CD4-positive, alpha-beta T cell (primary cell): ENCODE measurements around the gene U2AF1L4. TPM values are rescaled to one million over a fixed set of nuclear protein-coding genes. Genes with fewer than 3 reads are reported as not detected.

Experiments used
- ATAC-seq: fragments of 200-7000 bp; cut with Tn5 transposase; one replicate; pipeline ENCODE4 v1.10.0; 2022; ENCODE audit warnings: mild to moderate bottlenecking; ENCODE audit not compliant: poor library complexity
- CTCF ChIA-PET: fragments of 350-600 bp; sonication (Branson Sonifier 250); formaldehyde crosslinking; loops from one replicate; lab custom pipeline; 2021; ENCODE audit warnings: antibody characterized with exemption, inconsistent platforms; lab: Charles Lee
- POLR2A ChIA-PET: fragments of 350-600 bp; sonication (Branson Sonifier 250); formaldehyde crosslinking; loops from one replicate; lab custom pipeline; 2021; ENCODE audit warnings: antibody characterized with exemption, inconsistent platforms; lab: Charles Lee
- DNase-seq, 14 experiments: peaks; one replicate each; pipeline ENCODE4 v3.0.0-alpha.2; 2013 to 2020; ENCODE audit warnings: mixed read lengths in 2 of 14
- H3K27ac ChIP-seq, 2 donors: one replicate each; pipeline versions ENCODE4 v1.5.1 to v1.7.0; 2013; ENCODE audit warnings: low read length in 2 of 2, low read depth in 1 of 2, mild to moderate bottlenecking in 1 of 2
- H3K27me3 ChIP-seq, 2 experiments: 1 replicate in 1 of 2; 2 replicates in 1 of 2; pipeline versions ENCODE4 v1.6.1 to v1.7.0; 2013; ENCODE audit warnings: low read length in 2 of 2, control low read depth in 1 of 2, mild to moderate bottlenecking in 1 of 2, moderate library complexity in 1 of 2; ENCODE audit not compliant: insufficient read depth in 2 of 2, control insufficient read depth in 1 of 2
- H3K36me3 ChIP-seq: one replicate; pipeline ENCODE4 v1.6.1; 2013; ENCODE audit warnings: low read length, control low read depth; ENCODE audit not compliant: insufficient read depth
- H3K4me1 ChIP-seq: one replicate; pipeline ENCODE4 v1.6.1; 2013; ENCODE audit warnings: low read length, control low read depth; ENCODE audit not compliant: insufficient read depth
- H3K4me3 ChIP-seq: one replicate; pipeline ENCODE4 v1.5.1; 2013; ENCODE audit warnings: mild to moderate bottlenecking, low read length, moderate library complexity
- H3K9me3 ChIP-seq, 2 experiments: 1 replicate in 1 of 2; 2 replicates in 1 of 2; pipeline versions ENCODE4 v1.6.1 to v1.7.0; 2013; ENCODE audit warnings: low read length in 2 of 2, mild to moderate bottlenecking in 2 of 2, control low read depth in 1 of 2, moderate library complexity in 1 of 2; ENCODE audit not compliant: control insufficient read depth in 1 of 2, insufficient read depth in 1 of 2
- H3K27ac Mint-ChIP-seq: one replicate; pipeline ENCODE4 v1.8.0; 2020; ENCODE audit warnings: mixed read lengths
- H3K27me3 Mint-ChIP-seq: one replicate; pipeline ENCODE4 v1.8.0; 2021; ENCODE audit warnings: mixed read lengths
- H3K36me3 Mint-ChIP-seq: one replicate; pipeline ENCODE4 v1.8.0; 2021; ENCODE audit warnings: low read depth, mixed read lengths
- H3K4me1 Mint-ChIP-seq: one replicate; pipeline ENCODE4 v1.8.0; 2021; ENCODE audit warnings: low read depth, mixed read lengths
- H3K4me3 Mint-ChIP-seq: one replicate; pipeline ENCODE4 v1.8.0; 2020; ENCODE audit warnings: mild to moderate bottlenecking, mixed read lengths
- H3K9me3 Mint-ChIP-seq: one replicate; pipeline ENCODE4 v1.8.0; 2020; ENCODE audit warnings: mixed read lengths
- intact Hi-C, 2 experiments: fragments of 100-400 bp; cut with DNase I in 1 of 2; cut with micrococcal nuclease in 1 of 2; formaldehyde crosslinking; loops; one replicate each; pipeline versions ENCODE4 v1.15.1 to v1.9.0; 2023 to 2025; cut with DNase I, micrococcal nuclease
- total RNA-seq, 174 experiments: library from RNA in 2 of 174; stranded (reverse) in 2 of 174; gene quantifications; one replicate each; pipeline ENCODE4 v1.2.3 and lab custom pipeline; 2021 to 2026
- TF ChIP-seq, protein P1 (sequence below): fragments of 200-600 bp; IDR thresholded peaks from one replicate; pipeline ENCODE4 v1.8.0; 2022; ENCODE audit warnings: antibody characterized with exemption, mild to moderate bottlenecking

Gene U2AF1L4
- total RNA-seq, 2 experiments from 2014 or later: 74.6 to 85.8 TPM

- TF ChIP-seq, protein P1, sequence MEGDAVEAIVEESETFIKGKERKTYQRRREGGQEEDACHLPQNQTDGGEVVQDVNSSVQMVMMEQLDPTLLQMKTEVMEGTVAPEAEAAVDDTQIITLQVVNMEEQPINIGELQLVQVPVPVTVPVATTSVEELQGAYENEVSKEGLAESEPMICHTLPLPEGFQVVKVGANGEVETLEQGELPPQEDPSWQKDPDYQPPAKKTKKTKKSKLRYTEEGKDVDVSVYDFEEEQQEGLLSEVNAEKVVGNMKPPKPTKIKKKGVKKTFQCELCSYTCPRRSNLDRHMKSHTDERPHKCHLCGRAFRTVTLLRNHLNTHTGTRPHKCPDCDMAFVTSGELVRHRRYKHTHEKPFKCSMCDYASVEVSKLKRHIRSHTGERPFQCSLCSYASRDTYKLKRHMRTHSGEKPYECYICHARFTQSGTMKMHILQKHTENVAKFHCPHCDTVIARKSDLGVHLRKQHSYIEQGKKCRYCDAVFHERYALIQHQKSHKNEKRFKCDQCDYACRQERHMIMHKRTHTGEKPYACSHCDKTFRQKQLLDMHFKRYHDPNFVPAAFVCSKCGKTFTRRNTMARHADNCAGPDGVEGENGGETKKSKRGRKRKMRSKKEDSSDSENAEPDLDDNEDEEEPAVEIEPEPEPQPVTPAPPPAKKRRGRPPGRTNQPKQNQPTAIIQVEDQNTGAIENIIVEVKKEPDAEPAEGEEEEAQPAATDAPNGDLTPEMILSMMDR: no peak
- Mint-ChIP-seq H3K4me3 (peak overlapping the region; percentile 94), H3K36me3 (peaks cover 30% of the 10 kb centered on the region), H3K27ac (no peak overlapping the region), H3K4me1 (peaks cover 47% of the 10 kb centered on the region), H3K9me3 (no peaks in the 10 kb centered on the region), H3K27me3 (no peaks in the 10 kb centered on the region)
- ATAC-seq (no peak), DNase-seq (no peak)
- intact Hi-C loops: loop anchor here in 1 of 2 experiments (5.0 to 10.0 kb wide), 2 partner anchors 44 to 368 kb away; partner anchors contain the start of genes OVOL3, POLR2I, TBCB and ZBTB32
- ChIA-PET CTCF (no interaction called here), POLR2A (no interaction called here)
- Histone ChIP-seq H3K27ac (no peak overlapping the region), H3K4me1 (peaks cover 67% of the 10 kb centered on the region), H3K36me3 (no peaks in the 10 kb centered on the region), H3K9me3 (no peaks in the 10 kb centered on the region), H3K27me3 (no peaks in the 10 kb centered on the region), H3K4me3 (no peak overlapping the region)
Measured at GRCh38 chr19:35746531-35746930, 1.3 kb upstream of the U2AF1L4 start.

DNA sequence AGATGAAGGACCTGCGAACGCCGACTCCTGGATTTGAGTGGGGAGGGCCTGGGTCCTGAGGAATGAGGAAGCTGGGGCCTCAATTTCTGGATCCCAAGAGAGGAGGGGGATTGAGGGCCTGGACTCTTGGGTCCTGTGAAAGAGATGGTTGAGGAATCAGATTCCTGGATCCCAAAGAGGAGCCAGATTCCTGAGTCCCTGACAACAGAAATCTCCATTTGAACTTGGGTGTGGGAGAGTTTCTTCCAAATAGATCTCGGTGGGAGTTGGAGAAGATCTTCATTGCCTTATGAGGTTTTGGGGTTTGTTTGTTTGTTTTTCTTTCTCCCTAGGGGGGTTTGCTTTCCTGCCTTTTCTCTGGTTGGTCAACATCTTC lies 857 bp upstream of the U2AF1L4 start:
- H3K27ac ChIP-seq: peak overlapping the region; percentile 98 to 99
- H3K4me1 ChIP-seq: peaks cover 71% of the 10 kb centered on the region
- Mint-ChIP-seq H3K27ac (peak overlapping the region; percentile 98), H3K4me1 (peaks cover 47% of the 10 kb centered on the region), H3K4me3 (peak overlapping the region; percentile 94), H3K36me3 (peaks cover 30% of the 10 kb centered on the region), H3K27me3 (no peaks in the 10 kb centered on the region), H3K9me3 (no peaks in the 10 kb centered on the region)
- DNase-seq: no peak
- no peaks in the 10 kb centered on the region for H3K27me3 ChIP-seq
- ChIA-PET POLR2A (interaction anchor here (0.8 to 2.2 kb wide), 9 partner anchors 28 to 268 kb away, joined by 3 to 23 read pairs (median 9); partner anchors contain the start of genes ALKBH6, COX6B1 and KMT2B), CTCF (no interaction called here)
- intact Hi-C loops: loop anchor here in 1 of 2 experiments (5.0 to 10.0 kb wide), 2 partner anchors 44 to 369 kb away; partner anchors contain the start of genes OVOL3, POLR2I, TBCB and ZBTB32
- no peak for ATAC-seq
- TF ChIP-seq, protein P1: no peak
- no peaks in the 10 kb centered on the region for H3K9me3 ChIP-seq
- no peaks in the 10 kb centered on the region for H3K36me3 ChIP-seq
- H3K4me3 ChIP-seq: peak overlapping the region; percentile 80

- peaks cover 76% of the 10 kb centered on the region for H3K4me1 ChIP-seq
- ATAC-seq (peak; percentile 59), DNase-seq (peak; percentile 87 to 98 (median 90))
- H3K27me3 Mint-ChIP-seq: no peaks in the 10 kb centered on the region
- H3K27ac Mint-ChIP-seq: peak overlapping the region; percentile 98
- no peaks in the 10 kb centered on the region for H3K36me3 ChIP-seq
- H3K27me3 ChIP-seq: no peaks in the 10 kb centered on the region
- POLR2A ChIA-PET: interaction anchor here (0.6 to 2.2 kb wide), 18 partner anchors 9 to 310 kb away, joined by 3 to 23 read pairs (median 6); partner anchors contain the start of genes ALKBH6, COX6B1, HSPB6 and KMT2B
- intact Hi-C loops: loop anchor here (1.0 to 10.0 kb wide), 7 partner anchors 27 to 370 kb away; partner anchors contain the start of genes COX6B1 (in 1 of the 2), OVOL3 (in 1 of the 2), POLR2I (in 1 of the 2) and TBCB (in 1 of the 2)
- peak overlapping the region; percentile 98 to 99 for H3K27ac ChIP-seq
- TF ChIP-seq, protein P1: no peak
- CTCF ChIA-PET: interaction anchor here (0.6 to 0.9 kb wide), 3 partner anchors 21 to 187 kb away, joined by 3 to 4 read pairs (median 3); no protein-coding TSS in a partner anchor
- H3K4me1 Mint-ChIP-seq: peaks cover 55% of the 10 kb centered on the region
- no peaks in the 10 kb centered on the region for H3K9me3 ChIP-seq
- peak overlapping the region; percentile 80 for H3K4me3 ChIP-seq
- H3K9me3 Mint-ChIP-seq: no peaks in the 10 kb centered on the region
- H3K36me3 Mint-ChIP-seq: peaks cover 37% of the 10 kb centered on the region
- H3K4me3 Mint-ChIP-seq: peak overlapping the region; percentile 94
Measured at GRCh38 chr19:35744430-35745327, 539 bp downstream of the U2AF1L4 start.
